ENCODE data around the gene RFLNA.
A peak's percentile ranks its signal among the peaks of the same experiment; 100 is the strongest.

The RFLNA gene, protein sequence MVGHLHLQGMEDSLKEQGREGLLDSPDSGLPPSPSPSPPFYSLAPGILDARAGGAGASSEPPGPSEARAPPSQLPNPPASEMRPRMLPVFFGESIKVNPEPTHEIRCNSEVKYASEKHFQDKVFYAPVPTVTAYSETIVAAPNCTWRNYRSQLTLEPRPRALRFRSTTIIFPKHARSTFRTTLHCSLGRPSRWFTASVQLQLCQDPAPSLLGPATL

DNA sequence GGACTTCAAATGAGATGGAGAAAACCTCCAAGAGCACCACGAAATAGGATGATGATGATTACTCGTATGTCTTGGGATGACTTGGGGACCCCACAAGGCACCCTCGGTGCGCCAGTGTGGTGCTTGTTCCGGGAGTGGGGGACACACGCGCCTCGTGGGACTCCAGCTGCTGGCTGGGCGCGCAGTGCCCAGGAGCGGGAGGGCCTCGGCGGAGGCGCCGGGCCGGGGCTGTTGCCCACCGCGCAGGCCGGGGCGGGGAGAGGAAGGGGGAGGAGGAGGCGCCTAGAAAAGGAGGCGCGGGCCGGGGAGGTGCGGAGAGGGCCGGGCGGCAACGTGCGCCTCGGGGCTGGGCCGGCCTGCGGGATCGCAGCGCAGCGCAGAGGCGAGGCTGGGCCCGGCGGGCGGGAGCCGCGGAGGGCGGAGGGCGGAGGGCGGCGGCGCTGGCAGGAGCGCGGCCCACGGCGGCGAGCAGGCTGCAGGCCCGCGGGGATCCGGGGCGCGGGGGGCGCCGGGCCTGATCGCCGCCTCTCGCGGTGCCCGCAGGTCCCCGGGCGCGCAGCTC is at the start of gene RFLNA:
Gene RFLNA (plus strand): TSS at position 314 of the 562 bp plus-strand sequence. CDS start 337 bp downstream, outside the sequence.
- DNase-seq (ENCODE audit: low read depth) = no peak
- H3K4me3 ChIP-seq (ENCODE audit: control insufficient read depth, low read depth, low read length) = no peak within 1 kb of the TSS
- TF ChIP-seq, protein P1, sequence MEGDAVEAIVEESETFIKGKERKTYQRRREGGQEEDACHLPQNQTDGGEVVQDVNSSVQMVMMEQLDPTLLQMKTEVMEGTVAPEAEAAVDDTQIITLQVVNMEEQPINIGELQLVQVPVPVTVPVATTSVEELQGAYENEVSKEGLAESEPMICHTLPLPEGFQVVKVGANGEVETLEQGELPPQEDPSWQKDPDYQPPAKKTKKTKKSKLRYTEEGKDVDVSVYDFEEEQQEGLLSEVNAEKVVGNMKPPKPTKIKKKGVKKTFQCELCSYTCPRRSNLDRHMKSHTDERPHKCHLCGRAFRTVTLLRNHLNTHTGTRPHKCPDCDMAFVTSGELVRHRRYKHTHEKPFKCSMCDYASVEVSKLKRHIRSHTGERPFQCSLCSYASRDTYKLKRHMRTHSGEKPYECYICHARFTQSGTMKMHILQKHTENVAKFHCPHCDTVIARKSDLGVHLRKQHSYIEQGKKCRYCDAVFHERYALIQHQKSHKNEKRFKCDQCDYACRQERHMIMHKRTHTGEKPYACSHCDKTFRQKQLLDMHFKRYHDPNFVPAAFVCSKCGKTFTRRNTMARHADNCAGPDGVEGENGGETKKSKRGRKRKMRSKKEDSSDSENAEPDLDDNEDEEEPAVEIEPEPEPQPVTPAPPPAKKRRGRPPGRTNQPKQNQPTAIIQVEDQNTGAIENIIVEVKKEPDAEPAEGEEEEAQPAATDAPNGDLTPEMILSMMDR (conservative IDR thresholded peaks at IDR 0.05; ENCODE audit: control insufficient read depth, insufficient read depth, low read depth, low read length) = no peak

DNA sequence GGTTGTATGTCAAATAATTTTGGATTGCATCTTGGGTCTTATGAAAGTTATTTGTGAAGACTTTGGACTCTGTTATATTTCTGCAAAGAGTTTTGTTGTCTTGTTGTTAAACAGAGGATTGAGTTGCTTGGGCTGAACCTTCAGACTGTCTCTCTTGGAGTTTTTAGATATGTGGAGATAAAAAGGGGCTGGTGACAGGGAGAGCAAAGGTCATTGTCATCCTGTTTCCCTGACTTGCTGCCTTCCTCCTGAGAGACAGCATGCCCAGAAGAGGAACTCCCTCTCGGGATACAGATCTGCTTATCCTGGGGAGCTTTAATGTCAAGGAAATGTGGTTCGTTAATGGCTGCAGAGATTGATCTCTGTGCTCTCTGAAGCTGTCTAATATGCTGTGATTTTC is 47.6 kb upstream of the RFLNA start:
- DNase-seq (ENCODE audit: low read depth) = no peak
- TF ChIP-seq, protein P1 (conservative IDR thresholded peaks at IDR 0.05; ENCODE audit: control insufficient read depth, insufficient read depth, low read depth, low read length) = no peak
- H3K4me3 ChIP-seq (ENCODE audit: control insufficient read depth, low read depth, low read length) = no peak overlapping the region

DNA sequence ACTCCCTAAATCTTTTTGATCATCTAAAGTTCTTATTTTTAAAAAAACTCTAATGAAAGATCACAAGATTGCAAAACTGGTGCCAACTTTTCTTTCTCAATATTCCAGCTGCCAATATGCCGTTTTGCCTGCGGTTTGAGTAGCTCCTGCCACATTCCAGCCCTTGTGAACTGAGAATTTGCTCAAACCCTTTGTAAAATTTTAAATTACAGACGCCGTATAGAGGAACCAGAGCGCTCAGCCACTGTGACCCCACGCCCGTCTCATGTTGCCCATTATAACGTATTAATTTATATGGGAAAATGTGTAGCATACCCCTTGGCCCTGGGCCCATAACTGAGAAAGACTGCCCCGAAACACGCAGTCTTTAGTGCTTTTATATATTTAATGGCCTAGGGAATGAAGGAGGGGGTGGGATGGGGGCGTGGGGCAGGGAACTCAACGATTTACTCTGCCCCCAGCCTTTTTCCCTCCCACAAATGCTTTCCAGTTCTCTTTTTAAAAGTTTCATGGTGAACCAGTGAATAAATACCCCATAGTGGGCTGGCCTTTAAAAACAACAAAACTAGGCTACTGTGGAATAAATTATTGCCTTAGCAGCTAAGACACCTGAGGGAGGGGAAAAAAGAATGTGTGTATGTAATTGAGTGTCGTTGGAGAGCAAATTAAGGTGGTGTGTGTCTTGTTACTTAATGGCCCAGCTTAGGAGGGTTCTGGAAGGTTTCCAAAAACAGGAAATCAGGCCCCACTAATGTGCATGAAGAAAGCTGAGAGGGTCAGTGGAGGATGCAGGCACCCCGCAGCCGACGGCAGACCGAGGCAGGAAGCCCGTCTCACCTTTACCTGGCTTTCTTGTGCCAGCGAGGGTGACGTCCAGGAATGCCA is 45.7 kb upstream of the RFLNA start:
- peak; percentile 26 for DNase-seq (ENCODE audit: low read depth)
- no peak overlapping the region for H3K4me3 ChIP-seq (ENCODE audit: control insufficient read depth, low read depth, low read length)
- TF ChIP-seq, protein P1 (conservative IDR thresholded peaks at IDR 0.05; ENCODE audit: control insufficient read depth, insufficient read depth, low read depth, low read length) = no peak

DNA sequence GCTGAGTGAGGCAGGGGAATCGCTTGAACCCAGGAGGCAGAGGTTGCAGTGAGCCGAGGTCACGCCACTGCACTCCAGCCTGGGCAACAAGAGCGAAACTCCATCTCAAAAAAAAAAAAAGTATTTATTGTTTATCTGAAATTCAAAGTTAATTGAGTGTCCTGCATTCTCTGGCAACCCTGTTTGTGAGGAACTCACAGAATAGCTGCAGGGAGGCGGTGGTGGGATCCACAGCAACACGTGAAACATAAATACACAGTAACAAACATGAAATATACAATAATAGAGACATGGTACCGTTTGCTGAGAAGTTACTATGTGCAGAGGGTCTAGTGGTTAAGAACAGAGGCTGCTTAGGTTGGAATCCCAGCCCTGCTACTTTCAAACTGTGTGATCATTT is 43.7 kb upstream of the RFLNA start:
- no peak overlapping the region for H3K4me3 ChIP-seq (ENCODE audit: control insufficient read depth, low read depth, low read length)
- no peak for DNase-seq (ENCODE audit: low read depth)
- TF ChIP-seq, protein P1 (conservative IDR thresholded peaks at IDR 0.05; ENCODE audit: control insufficient read depth, insufficient read depth, low read depth, low read length) = no peak

DNA sequence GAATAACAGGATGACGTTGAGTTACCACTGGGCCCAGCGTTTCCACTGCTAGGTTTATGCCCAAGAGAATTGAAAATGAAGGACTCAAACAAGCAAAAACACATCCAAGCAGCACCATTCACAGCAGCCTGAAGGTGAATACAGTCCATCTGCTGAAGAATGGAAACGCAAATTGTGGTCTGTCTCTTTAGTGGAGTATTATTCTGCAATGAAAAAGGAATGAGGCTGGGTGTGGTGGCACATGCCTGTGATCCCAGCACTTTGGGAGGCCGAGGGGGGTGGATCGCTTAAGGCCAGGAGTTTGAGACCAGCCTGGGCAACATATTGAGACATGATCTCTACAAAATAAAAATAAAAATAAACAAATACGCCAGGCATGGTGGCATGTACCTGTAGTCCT is 41.9 kb upstream of the RFLNA start:
- no peak overlapping the region for H3K4me3 ChIP-seq (ENCODE audit: control insufficient read depth, low read depth, low read length)
- DNase-seq (ENCODE audit: low read depth) = no peak
- TF ChIP-seq, protein P1 (conservative IDR thresholded peaks at IDR 0.05; ENCODE audit: control insufficient read depth, insufficient read depth, low read depth, low read length) = no peak

DNA sequence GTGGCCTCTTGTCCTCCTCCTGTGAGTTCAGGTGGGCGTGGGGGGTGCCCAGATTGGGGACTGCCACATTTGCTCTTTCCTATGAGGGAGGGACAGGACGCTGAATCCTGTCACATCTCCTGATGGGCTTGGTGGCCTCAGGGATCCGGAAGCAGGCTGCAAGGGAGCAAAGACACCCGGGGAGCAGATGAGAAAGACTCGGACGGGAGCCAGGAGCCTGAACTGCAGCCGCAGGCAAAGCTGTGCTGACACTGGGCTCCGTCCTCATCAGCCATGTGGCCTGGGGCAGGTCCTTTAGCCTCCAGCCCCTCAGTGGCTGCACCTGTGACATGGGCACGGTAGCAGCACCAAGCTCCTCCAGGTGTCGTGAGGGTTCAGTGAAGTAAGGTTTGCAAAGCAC is 40.8 kb upstream of the RFLNA start:
- TF ChIP-seq, protein P1 (conservative IDR thresholded peaks at IDR 0.05; ENCODE audit: control insufficient read depth, insufficient read depth, low read depth, low read length) = no peak
- DNase-seq (ENCODE audit: low read depth) = no peak
- no peak overlapping the region for H3K4me3 ChIP-seq (ENCODE audit: control insufficient read depth, low read depth, low read length)
